LNCaP clone FGC (cell line): ENCODE data around the gene CYB561D2.

Experiments used
- DNase-seq: peaks from one replicate; pipeline ENCODE4 v3.0.0-alpha.2; 2011; ENCODE audit warnings: low read depth
- H3K4me3 ChIP-seq: 2 replicates; pipeline ENCODE4 v1.5.1; 2011; ENCODE audit warnings: mild to moderate bottlenecking, low read depth, low read length, control low read depth
- TF ChIP-seq, protein P1 (sequence below): IDR thresholded peaks from 2 replicates; pipeline ENCODE4 v1.5.1; 2012; ENCODE audit warnings: mild to moderate bottlenecking; ENCODE audit not compliant: control insufficient read depth, insufficient read depth; ENCODE audit errors: extremely low read depth

CYB561D2 gene

GRCh38 chr3:50365080-50365841, 14.6 kb downstream of the CYB561D2 start:
- TF ChIP-seq, protein P1, sequence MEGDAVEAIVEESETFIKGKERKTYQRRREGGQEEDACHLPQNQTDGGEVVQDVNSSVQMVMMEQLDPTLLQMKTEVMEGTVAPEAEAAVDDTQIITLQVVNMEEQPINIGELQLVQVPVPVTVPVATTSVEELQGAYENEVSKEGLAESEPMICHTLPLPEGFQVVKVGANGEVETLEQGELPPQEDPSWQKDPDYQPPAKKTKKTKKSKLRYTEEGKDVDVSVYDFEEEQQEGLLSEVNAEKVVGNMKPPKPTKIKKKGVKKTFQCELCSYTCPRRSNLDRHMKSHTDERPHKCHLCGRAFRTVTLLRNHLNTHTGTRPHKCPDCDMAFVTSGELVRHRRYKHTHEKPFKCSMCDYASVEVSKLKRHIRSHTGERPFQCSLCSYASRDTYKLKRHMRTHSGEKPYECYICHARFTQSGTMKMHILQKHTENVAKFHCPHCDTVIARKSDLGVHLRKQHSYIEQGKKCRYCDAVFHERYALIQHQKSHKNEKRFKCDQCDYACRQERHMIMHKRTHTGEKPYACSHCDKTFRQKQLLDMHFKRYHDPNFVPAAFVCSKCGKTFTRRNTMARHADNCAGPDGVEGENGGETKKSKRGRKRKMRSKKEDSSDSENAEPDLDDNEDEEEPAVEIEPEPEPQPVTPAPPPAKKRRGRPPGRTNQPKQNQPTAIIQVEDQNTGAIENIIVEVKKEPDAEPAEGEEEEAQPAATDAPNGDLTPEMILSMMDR: no peak
- peak overlapping the region; percentile 69 for H3K4me3 ChIP-seq
- DNase-seq: peak; percentile 67

GRCh38 chr3:50365842-50366220, 15.2 kb downstream of the CYB561D2 start:
- TF ChIP-seq, protein P1: no peak
- DNase-seq: no peak
- peak overlapping the region; percentile 69 for H3K4me3 ChIP-seq

GRCh38 chr3:50369012-50369670, 18.5 kb downstream of the CYB561D2 start:
- no peak for DNase-seq
- TF ChIP-seq, protein P1: no peak
- no peak overlapping the region for H3K4me3 ChIP-seq

DNA sequence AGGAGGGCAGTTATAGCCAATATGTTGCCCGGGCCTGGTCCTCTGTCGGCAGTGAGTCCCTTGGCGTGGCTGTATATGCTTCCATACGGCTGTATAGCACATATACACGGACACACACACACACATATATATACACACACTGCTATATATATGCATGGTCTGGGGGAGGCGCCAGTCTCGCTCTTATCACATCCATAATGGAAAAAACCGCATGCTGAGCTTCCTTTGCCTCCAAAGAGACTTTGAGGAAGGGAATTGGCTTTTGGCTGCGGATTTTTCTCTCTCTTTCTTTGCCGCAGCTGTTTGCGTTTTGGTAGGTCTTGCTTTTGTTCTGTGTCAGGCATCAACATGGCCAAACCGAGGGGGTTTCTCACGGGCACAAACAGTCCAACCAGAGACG, 19.9 kb downstream of the CYB561D2 start:
- no peak for DNase-seq

DNA sequence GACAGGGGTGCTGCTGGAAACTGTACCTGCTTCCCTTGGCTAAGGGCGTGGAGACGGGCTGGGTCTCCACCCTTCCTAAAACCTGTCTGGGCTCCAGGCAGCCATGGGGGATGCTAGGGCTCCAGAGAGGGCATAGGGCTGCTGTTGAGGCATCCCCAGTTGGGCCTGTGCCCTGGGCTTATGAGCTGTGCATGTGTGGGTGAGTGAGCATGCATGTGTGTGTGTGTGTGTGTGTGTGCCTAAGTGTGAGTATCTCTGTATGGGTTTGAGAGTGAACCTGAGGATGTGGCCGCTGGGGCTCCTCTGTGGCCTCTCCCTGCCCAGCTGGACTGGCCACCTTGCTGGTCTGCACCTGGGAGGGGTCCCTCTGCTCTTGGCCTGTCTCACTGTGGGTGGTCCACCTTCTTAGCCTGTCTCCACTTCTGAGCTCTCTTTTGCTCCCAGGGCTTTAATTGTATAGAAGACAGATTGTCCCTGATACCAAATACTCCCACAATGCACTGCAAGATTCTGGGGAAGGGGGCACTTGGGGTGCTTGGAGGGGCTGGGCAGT, 20.5 kb downstream of the CYB561D2 start:
- H3K4me3 ChIP-seq: no peak overlapping the region
- TF ChIP-seq, protein P1: no peak
- DNase-seq: no peak

More for the DNA sequence above, 19.9 kb downstream of the CYB561D2 start:
- TF ChIP-seq, protein P1: peak; percentile 34; the same call in 1 of the 2 replicates
- no peak overlapping the region for H3K4me3 ChIP-seq

DNA sequence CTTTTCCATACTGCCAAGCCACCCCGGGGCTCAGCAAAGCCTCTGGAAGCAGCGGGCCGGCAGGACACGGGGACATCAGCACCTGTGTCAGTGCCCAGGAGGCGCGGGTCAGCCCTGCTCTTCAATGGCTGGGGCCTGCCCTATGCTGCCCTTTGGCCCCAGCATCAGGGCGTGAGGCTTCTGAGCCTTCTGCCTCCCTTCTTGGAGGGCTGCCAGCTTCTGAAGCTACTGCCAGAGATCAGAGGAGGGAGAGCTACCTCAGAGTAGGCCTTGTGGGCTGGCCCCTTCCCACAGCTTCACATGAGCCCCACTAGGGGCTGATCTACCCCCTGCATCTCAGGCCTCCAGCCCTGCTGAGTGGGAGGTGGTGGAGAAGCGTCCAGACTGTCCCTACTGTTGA, 21.7 kb downstream of the CYB561D2 start:
- TF ChIP-seq, protein P1: no peak
- H3K4me3 ChIP-seq: no peak overlapping the region
- DNase-seq: no peak
